PFSK-1 (cell line): ENCODE results near the gene NEXN.

Source experiments
- FOXP2 ChIP-seq: optimal IDR thresholded peaks from 2 replicates; pipeline ENCODE3; 2011; ENCODE audit warnings: borderline replicate concordance, control low read depth, inconsistent platforms; ENCODE audit not compliant: insufficient read depth; ENCODE audit errors: extremely low read length, extremely low read depth
- POLR2AphosphoS5 ChIP-seq: IDR thresholded peaks from 2 replicates; pipeline ENCODE4 v1.6.1; 2012; ENCODE audit warnings: low read depth, mild to moderate bottlenecking, control low read depth, low read length, moderate library complexity
- SIN3A ChIP-seq: IDR thresholded peaks from 2 replicates; pipeline ENCODE4 v1.6.1; 2012; ENCODE audit warnings: mild to moderate bottlenecking, low read length, moderate library complexity, borderline replicate concordance; ENCODE audit not compliant: insufficient read depth
- TAF1 ChIP-seq: IDR thresholded peaks from 2 replicates; pipeline ENCODE4 v1.6.1; 2012; ENCODE audit warnings: low read length, control low read depth, borderline replicate concordance; ENCODE audit not compliant: insufficient read depth
- TF ChIP-seq, protein P1 (sequence below), 2 experiments: IDR thresholded peaks; 2 replicates each; pipeline versions ENCODE4 v1.6.1 to v1.8.0; 2011 to 2012; ENCODE audit warnings: low read depth in 2 of 2, low read length in 2 of 2, control low read depth in 1 of 2, inconsistent platforms in 1 of 2, mild to moderate bottlenecking in 1 of 2, moderate library complexity in 1 of 2; ENCODE audit not compliant: insufficient read depth in 1 of 2

The NEXN gene

DNA sequence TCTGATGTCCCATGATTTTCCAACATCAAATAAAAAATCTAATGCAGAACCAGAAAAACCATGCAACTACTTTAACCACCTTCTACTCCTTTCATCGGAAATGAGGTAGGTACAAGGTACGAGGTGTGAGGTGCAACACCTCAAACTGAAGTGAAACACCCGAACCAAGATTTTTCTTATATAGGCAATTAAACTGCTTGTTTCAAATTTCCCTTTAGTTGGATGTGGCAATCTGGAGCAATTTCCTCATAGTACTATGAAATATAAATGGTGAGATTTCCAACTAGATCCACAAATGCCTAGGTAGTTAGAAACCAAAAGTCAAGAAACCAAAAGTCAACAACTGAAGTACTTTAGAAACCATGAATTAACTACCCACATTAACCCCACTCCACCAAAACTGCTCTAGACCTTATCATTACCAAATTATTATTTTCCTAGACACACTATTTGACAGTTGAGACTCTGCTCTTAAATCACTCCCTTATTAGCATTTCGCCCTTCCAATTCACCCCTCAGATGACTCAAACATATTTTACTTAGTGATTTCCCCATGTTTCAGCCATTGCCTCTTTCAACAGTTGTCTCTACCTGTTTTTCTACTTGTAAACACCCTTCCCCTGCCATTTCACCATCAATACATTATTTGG lies 52.6 kb downstream of the NEXN start:
- TF ChIP-seq TAF1 = no peak
- TF ChIP-seq FOXP2 = no peak
- TF ChIP-seq, protein P1, sequence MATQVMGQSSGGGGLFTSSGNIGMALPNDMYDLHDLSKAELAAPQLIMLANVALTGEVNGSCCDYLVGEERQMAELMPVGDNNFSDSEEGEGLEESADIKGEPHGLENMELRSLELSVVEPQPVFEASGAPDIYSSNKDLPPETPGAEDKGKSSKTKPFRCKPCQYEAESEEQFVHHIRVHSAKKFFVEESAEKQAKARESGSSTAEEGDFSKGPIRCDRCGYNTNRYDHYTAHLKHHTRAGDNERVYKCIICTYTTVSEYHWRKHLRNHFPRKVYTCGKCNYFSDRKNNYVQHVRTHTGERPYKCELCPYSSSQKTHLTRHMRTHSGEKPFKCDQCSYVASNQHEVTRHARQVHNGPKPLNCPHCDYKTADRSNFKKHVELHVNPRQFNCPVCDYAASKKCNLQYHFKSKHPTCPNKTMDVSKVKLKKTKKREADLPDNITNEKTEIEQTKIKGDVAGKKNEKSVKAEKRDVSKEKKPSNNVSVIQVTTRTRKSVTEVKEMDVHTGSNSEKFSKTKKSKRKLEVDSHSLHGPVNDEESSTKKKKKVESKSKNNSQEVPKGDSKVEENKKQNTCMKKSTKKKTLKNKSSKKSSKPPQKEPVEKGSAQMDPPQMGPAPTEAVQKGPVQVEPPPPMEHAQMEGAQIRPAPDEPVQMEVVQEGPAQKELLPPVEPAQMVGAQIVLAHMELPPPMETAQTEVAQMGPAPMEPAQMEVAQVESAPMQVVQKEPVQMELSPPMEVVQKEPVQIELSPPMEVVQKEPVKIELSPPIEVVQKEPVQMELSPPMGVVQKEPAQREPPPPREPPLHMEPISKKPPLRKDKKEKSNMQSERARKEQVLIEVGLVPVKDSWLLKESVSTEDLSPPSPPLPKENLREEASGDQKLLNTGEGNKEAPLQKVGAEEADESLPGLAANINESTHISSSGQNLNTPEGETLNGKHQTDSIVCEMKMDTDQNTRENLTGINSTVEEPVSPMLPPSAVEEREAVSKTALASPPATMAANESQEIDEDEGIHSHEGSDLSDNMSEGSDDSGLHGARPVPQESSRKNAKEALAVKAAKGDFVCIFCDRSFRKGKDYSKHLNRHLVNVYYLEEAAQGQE (IDR thresholded peaks at IDR 0.05; ENCODE audit: insufficient read depth in 1 of 2, low read depth in 2 of 2, low read length in 2 of 2) = no peak
- no peak for TF ChIP-seq POLR2AphosphoS5
- no peak for TF ChIP-seq SIN3A

DNA sequence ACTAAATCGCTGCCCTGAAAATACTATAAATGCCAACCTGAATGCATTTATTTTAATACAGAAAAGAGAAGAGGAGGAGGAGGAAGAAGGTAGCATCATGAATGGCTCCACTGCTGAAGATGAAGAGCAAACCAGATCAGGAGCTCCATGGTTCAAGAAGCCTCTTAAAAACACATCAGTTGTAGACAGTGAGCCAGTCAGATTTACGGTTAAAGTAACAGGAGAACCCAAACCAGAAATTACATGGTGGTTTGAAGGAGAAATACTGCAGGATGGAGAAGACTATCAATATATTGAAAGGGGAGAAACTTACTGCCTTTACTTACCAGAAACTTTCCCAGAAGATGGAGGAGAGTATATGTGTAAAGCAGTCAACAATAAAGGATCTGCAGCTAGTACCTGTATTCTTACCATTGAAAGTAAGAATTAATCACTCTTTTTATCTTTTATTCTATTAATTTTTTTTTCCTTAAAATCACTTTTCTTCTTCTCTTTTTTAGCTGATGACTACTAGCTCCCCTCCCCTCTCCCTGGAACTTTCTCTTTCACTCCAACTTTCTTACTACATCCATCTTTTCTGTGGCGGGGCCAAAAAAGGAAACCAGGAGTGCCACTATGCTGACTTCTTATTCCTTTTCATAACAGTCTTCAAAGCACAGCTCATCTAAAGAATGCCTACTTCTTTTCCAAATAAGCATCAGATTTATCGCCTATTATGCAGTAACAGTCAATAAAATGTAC lies 54.1 kb downstream of the NEXN start:
- TF ChIP-seq, protein P1 (IDR thresholded peaks at IDR 0.05; ENCODE audit: insufficient read depth in 1 of 2, low read depth in 2 of 2, low read length in 2 of 2) = no peak
- no peak; the same call in 1 of the 2 replicates for TF ChIP-seq POLR2AphosphoS5
- no peak for TF ChIP-seq SIN3A
- TF ChIP-seq FOXP2 = no peak
- no peak for TF ChIP-seq TAF1

- TF ChIP-seq POLR2AphosphoS5 (no peak), SIN3A (no peak), TAF1 (no peak)
- TF ChIP-seq, protein P1 (IDR thresholded peaks at IDR 0.05; ENCODE audit: insufficient read depth in 1 of 2, low read depth in 2 of 2, low read length in 2 of 2) = no peak
Observed at GRCh38 chr1:77945345-77945744, 56.9 kb downstream of the NEXN start.

DNA sequence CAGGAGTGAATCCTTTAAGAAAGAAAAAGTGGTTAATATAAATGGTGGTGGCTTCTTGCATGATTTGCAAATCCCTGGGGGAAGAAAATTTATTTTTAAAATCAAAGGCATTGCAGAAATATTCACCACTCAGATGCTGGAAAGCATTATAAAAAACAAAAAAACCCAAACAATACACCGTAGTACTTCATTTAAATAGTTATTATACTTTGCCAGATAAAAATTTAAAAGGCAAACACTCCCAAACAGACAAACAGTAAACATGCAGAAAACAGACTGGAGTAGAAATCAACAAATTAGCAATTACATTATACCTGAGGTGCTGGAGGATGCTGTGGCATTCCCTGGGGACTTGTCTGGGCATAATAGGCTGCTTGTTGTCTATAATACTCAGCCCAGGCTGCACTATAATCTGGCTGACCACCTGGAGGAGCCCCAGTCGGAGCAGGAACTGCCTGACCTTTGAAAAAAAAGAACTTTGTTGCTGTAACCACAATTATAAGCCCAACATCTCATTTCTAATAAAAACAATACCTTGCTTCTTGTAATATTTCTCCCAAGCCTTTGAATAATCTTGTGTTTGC lies 60.5 kb downstream of the NEXN start:
- TF ChIP-seq SIN3A (no peak), TAF1 (no peak), POLR2AphosphoS5 (no peak), FOXP2 (no peak)
- TF ChIP-seq, protein P1 (IDR thresholded peaks at IDR 0.05; ENCODE audit: insufficient read depth in 1 of 2, low read depth in 2 of 2, low read length in 2 of 2) = no peak

DNA sequence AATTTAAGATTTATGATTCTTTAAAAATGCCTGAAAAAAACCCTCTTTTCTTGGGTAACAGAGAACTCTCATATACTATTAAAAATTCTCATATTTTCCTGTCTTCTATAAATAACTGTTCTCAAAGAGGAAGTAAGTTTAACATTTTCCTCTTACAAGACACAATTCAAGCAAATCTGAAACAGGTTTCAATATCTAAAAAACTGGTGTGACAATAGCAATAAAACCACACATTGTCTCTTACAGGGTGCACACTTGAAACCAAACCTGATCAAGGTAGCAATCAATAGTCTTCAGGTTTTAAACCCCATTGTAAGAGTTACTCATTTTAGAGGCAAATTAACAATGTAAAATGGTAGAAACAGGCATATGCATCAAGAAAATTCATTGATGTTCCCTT lies 62.4 kb downstream of the NEXN start:
- TF ChIP-seq FOXP2 (no peak), SIN3A (no peak), POLR2AphosphoS5 (no peak), TAF1 (no peak)
- TF ChIP-seq, protein P1 (IDR thresholded peaks at IDR 0.05; ENCODE audit: insufficient read depth in 1 of 2, low read depth in 2 of 2, low read length in 2 of 2) = no peak
